CD14-positive monocyte (primary cell): ENCODE results near the gene ANO2. TPM values are rescaled to one million over a fixed set of nuclear protein-coding genes. Genes with fewer than 3 reads are reported as not detected.

Experiments
- DNase-seq, 3 donors: peaks; one replicate each; pipeline ENCODE4 v3.0.0-alpha.2; 2011 to 2022
- H2AFZ ChIP-seq: 2 replicates; pipeline ENCODE4 v1.6.0; 2012; ENCODE audit warnings: mild to moderate bottlenecking, low read depth, low read length, inconsistent platforms; ENCODE audit not compliant: insufficient read depth, poor library complexity, severe bottlenecking
- H3K27ac ChIP-seq, 2 donors: 1 replicate in 1 of 2; 2 replicates in 1 of 2; pipeline ENCODE4 v1.5.1; 2012 to 2013; ENCODE audit warnings: low read length in 2 of 2, control low read depth in 1 of 2, inconsistent platforms in 1 of 2, low read depth in 1 of 2, mild to moderate bottlenecking in 1 of 2
- H3K27me3 ChIP-seq, 2 donors: one replicate each; pipeline versions ENCODE4 v1.6.0 to v1.6.1; 2011 to 2013; ENCODE audit warnings: low read length in 2 of 2; ENCODE audit not compliant: control insufficient read depth in 2 of 2, insufficient read depth in 2 of 2
- H3K36me3 ChIP-seq, 2 donors: replicated peaks in 1 of 2; 1 replicate in 1 of 2; 2 replicates in 1 of 2; pipeline versions ENCODE4 v1.5.1 to v1.6.1; 2012 to 2013; ENCODE audit warnings: low read length in 2 of 2, control low read depth in 1 of 2, inconsistent platforms in 1 of 2, mild to moderate bottlenecking in 1 of 2; ENCODE audit not compliant: insufficient read depth in 2 of 2, control insufficient read depth in 1 of 2
- H3K4me1 ChIP-seq, 2 donors: 1 replicate in 1 of 2; 2 replicates in 1 of 2; pipeline versions ENCODE4 v1.5.1 to v1.6.1; 2012 to 2013; ENCODE audit warnings: low read length in 2 of 2, control low read depth in 1 of 2, inconsistent platforms in 1 of 2, mild to moderate bottlenecking in 1 of 2, moderate library complexity in 1 of 2; ENCODE audit not compliant: insufficient read depth in 2 of 2, control insufficient read depth in 1 of 2
- H3K4me2 ChIP-seq: replicated peaks from 2 replicates; pipeline ENCODE3; 2012; ENCODE audit warnings: low read length, moderate library complexity, mild to moderate bottlenecking; ENCODE audit not compliant: poor library complexity, severe bottlenecking; ENCODE audit errors: extremely low read depth
- H3K4me3 ChIP-seq, 3 experiments: fragments of 200-600 bp in 1 of 3; sonication (generic) in 1 of 3; replicated peaks in 1 of 3; 1 replicate in 2 of 3; 2 replicates in 1 of 3; pipeline ENCODE4 v1.5.1; 2011 to 2013; ENCODE audit warnings: low read length in 3 of 3, mild to moderate bottlenecking in 3 of 3, control low read depth in 2 of 3, low read depth in 2 of 3, inconsistent platforms in 1 of 3, moderate library complexity in 1 of 3
- H3K79me2 ChIP-seq: 2 replicates; pipeline ENCODE4 v1.6.0; 2012; ENCODE audit warnings: mild to moderate bottlenecking, control low read depth, inconsistent platforms, low read length, moderate library complexity; ENCODE audit not compliant: insufficient read depth
- H3K9ac ChIP-seq: 2 replicates; pipeline ENCODE4 v1.6.0; 2017; ENCODE audit warnings: low read length, mild to moderate bottlenecking; ENCODE audit not compliant: insufficient read depth, poor library complexity, severe bottlenecking
- H3K9me3 ChIP-seq, 2 donors: replicated peaks in 1 of 2; 1 replicate in 1 of 2; 2 replicates in 1 of 2; pipeline versions ENCODE4 v1.5.1 to v1.6.1; 2012 to 2013; ENCODE audit warnings: low read length in 2 of 2, control low read depth in 1 of 2; ENCODE audit not compliant: control insufficient read depth in 1 of 2, insufficient read depth in 1 of 2
- H4K20me1 ChIP-seq: 2 replicates; pipeline ENCODE4 v1.6.0; 2012; ENCODE audit warnings: mild to moderate bottlenecking, low read length, control low read depth, moderate library complexity; ENCODE audit not compliant: insufficient read depth
- H3K27ac Mint-ChIP-seq, 7 donors: one replicate each; pipeline ENCODE4 v1.8.0; 2020; ENCODE audit warnings: mild to moderate bottlenecking in 7 of 7, mixed read lengths in 7 of 7, moderate library complexity in 6 of 7, inconsistent platforms in 2 of 7
- H3K27me3 Mint-ChIP-seq, 3 donors: one replicate each; pipeline ENCODE4 v1.8.0; 2021 to 2022; ENCODE audit warnings: low read depth in 3 of 3, mild to moderate bottlenecking in 3 of 3, mixed read lengths in 3 of 3, moderate library complexity in 3 of 3, inconsistent platforms in 1 of 3
- H3K36me3 Mint-ChIP-seq, 2 donors: one replicate each; pipeline ENCODE4 v1.8.0; 2020; ENCODE audit warnings: mixed read lengths in 2 of 2, inconsistent platforms in 1 of 2, mild to moderate bottlenecking in 1 of 2
- H3K4me1 Mint-ChIP-seq: one replicate; pipeline ENCODE4 v1.8.0; 2020; ENCODE audit warnings: mild to moderate bottlenecking, mixed read lengths
- H3K4me3 Mint-ChIP-seq, 2 donors: one replicate each; pipeline ENCODE4 v1.8.0; 2020; ENCODE audit warnings: mild to moderate bottlenecking in 2 of 2, mixed read lengths in 2 of 2, moderate library complexity in 1 of 2
- H3K9me3 Mint-ChIP-seq, 7 donors: one replicate each; pipeline ENCODE4 v1.8.0; 2020 to 2022; ENCODE audit warnings: mixed read lengths in 7 of 7, mild to moderate bottlenecking in 6 of 7, moderate library complexity in 6 of 7, inconsistent platforms in 2 of 7
- CTCF ChIP-seq: fragments of 200-600 bp; IDR thresholded peaks from one replicate; pipeline ENCODE4 v1.8.0; 2022; ENCODE audit warnings: antibody characterized with exemption, mild to moderate bottlenecking
- WGBS: methylation state at CpG from one replicate; pipeline ENCODE4 v1.1.5; 2013; ENCODE audit warnings: missing lambda C conversion rate; ENCODE audit not compliant: insufficient coverage; 5-methylcytosine and 5-hydroxymethylcytosine counted together
- intact Hi-C, 2 donors: fragments of 100-400 bp; cut with micrococcal nuclease; formaldehyde crosslinking; loops; one replicate each; pipeline versions ENCODE4 v1.15.0 to v1.15.1; 2023
- polyA plus RNA-seq, 3 donors: library from polyadenylated mRNA; depleted of rRNA in 1 of 3; unstranded in 2 of 3; stranded (reverse) in 1 of 3; fragments of 300-500 nt in 2 of 3; fragments of >200 nt in 1 of 3; fragmentation: Illumina TruSeq in 2 of 3; gene quantifications; 1 replicate in 2 of 3; 2 replicates in 1 of 3; pipeline ENCODE4 v1.2.3, GENCODE V29; 2012 to 2021

ANO2 gene
- polyA plus RNA-seq, 3 donors, result not detected

GRCh38 chr12:5977556-5977955 lies 32.5 kb upstream of the ANO2 start:
- DNase-seq, result no peak
- peaks cover 2 to 7% (median 5%) of the 10 kb centered on the region in 3 donors for H3K27me3 Mint-ChIP-seq
- Histone ChIP-seq H3K36me3 (no peaks in the 10 kb centered on the region), H3K9me3 (no peaks in the 10 kb centered on the region), H3K79me2 (no peaks in the 10 kb centered on the region), H4K20me1 (no peaks in the 10 kb centered on the region), H3K4me1 (no peaks in the 10 kb centered on the region), H3K4me3 (no peak overlapping the region), H3K9ac (no peak overlapping the region), H2AFZ (no peak overlapping the region), H3K27me3 (no peaks in the 10 kb centered on the region), H3K4me2 (no peak overlapping the region), H3K27ac (no peak overlapping the region)
- no CpG with 5 or more reads among the region's 6 CpGs for WGBS
- TF ChIP-seq CTCF, result no peak
- no peak overlapping the region for H3K27ac Mint-ChIP-seq
- no peaks in the 10 kb centered on the region for H3K36me3 Mint-ChIP-seq
- no peaks in the 10 kb centered on the region for H3K4me1 Mint-ChIP-seq
- peaks cover 0 to 4% (median 2%) of the 10 kb centered on the region in 7 donors for H3K9me3 Mint-ChIP-seq
- intact Hi-C loops, result no loop called here
- no peak overlapping the region for H3K4me3 Mint-ChIP-seq

DNA sequence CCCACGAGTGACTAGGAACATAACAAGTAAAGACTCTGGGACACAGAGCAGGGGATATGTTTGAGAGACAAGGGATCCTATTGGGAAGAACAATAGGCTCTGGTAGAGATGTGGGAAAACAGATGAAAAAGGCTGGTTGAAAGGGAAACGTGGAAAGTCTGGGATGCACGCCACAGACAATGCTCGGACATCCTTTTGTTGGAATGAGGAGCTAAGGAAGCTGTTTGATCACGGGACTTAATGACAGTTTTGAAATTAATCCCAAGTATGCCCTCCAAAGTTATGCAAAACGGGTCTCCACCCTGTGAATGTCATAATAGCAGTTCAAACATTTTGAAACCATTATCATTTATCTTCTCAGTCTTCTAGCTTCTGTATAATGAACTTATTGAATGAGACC lies 31.7 kb upstream of the ANO2 start:
- Histone ChIP-seq H3K9ac (no peak overlapping the region), H3K9me3 (no peaks in the 10 kb centered on the region), H3K4me3 (no peak overlapping the region), H3K27me3 (no peaks in the 10 kb centered on the region), H3K79me2 (no peaks in the 10 kb centered on the region), H2AFZ (no peak overlapping the region), H4K20me1 (no peaks in the 10 kb centered on the region), H3K4me1 (no peaks in the 10 kb centered on the region), H3K36me3 (no peaks in the 10 kb centered on the region), H3K4me2 (no peak overlapping the region), H3K27ac (no peak overlapping the region)
- Mint-ChIP-seq H3K4me1 (no peaks in the 10 kb centered on the region), H3K27ac (no peak overlapping the region), H3K9me3 (peaks cover 0 to 4% (median 2%) of the 10 kb centered on the region in 7 donors), H3K4me3 (no peak overlapping the region), H3K27me3 (peaks cover 2 to 7% (median 5%) of the 10 kb centered on the region in 3 donors), H3K36me3 (no peaks in the 10 kb centered on the region)
- 87% methylated on average over 3 of the region's 6 CpGs for WGBS
- no peak for TF ChIP-seq CTCF
- intact Hi-C loops, result no loop called here
- no peak for DNase-seq
